Stomach (tissue), 4 donors: Measurements from ENCODE around the gene ZNF813.
A peak's percentile ranks its signal among the peaks of the same experiment; 100 is the strongest.

Source experiments
- CTCF ChIP-seq, 7 experiments: fragments of 450-650 bp in 4 of 7; fragments of 200-600 bp in 3 of 7; sonication (generic) in 3 of 7; IDR thresholded peaks; one replicate each; pipeline ENCODE4 v1.5.1; 2016 to 2019; ENCODE audit warnings: antibody characterized with exemption in 7 of 7, control low read depth in 2 of 7, mild to moderate bottlenecking in 1 of 7
- EP300 ChIP-seq: sonication (generic); formaldehyde crosslinking; IDR thresholded peaks from one replicate; pipeline ENCODE4 v1.6.1; 2017; ENCODE audit warnings: antibody characterized with exemption
- POLR2A ChIP-seq, 4 donors: fragments of 450-650 bp; IDR thresholded peaks; one replicate each; pipeline ENCODE4 v1.6.1; 2016; ENCODE audit warnings: antibody characterized with exemption in 4 of 4, control low read depth in 2 of 4, mild to moderate bottlenecking in 1 of 4, moderate library complexity in 1 of 4
- POLR2AphosphoS5 ChIP-seq, 3 donors: sonication (generic); formaldehyde crosslinking; IDR thresholded peaks; one replicate each; pipeline ENCODE4 v1.6.1; 2016; ENCODE audit warnings: antibody characterized with exemption in 3 of 3

GRCh38 chr19:53511933-53512374, 44.4 kb downstream of the ZNF813 start:
- TF ChIP-seq POLR2AphosphoS5 (IDR thresholded peaks at IDR 0.05) (no peak), CTCF (IDR thresholded peaks at IDR 0.05) (peak in 5 of 7 experiments; percentile 55 to 68 (median 60)), POLR2A (IDR thresholded peaks at IDR 0.05) (no peak), EP300 (no peak)
